ENCODE measurements around the gene RAVER1. TPM values are rescaled to one million over a fixed set of nuclear protein-coding genes. Genes with fewer than 3 reads are reported as not detected.
A peak's percentile ranks its signal among the peaks of the same experiment; 100 is the strongest.
"Not testable (repeated sequence)": the region's sequence is repeated elsewhere in the genome, so short reads cannot be mapped to it uniquely, and the experiment has no call there.

The RAVER1 gene
- total RNA-seq, 2 experiments from 2014 or later: 83.7 to 90.8 TPM

DNA sequence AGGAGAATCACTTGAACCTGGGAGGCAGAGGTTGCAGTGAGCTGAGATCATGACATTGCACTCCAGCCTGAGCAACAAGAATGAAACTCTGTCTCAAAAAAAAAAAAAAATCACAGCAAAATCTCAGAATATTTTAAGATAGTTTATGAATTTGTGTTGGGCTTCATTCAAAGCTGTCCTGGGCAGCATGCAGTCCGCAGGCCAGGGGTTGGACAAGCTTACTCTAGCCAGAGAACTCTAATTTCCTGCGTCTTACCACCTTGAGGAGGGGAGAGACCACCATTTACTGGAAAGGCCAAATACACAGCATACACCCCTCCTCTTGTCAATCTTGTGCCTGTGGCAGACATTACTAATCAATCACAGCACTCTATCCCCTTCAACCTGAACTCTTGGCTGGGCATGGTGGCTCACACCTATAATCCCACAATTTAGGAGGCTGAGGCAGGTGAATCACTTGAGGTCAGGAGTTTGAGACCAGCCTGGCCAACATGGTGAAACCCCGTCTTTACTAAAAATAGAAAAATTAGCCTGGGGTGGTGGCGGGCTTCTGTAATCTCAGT, 33.7 kb upstream of the RAVER1 start:
- H3K4me1 Mint-ChIP-seq; H3K27ac Mint-ChIP-seq; H3K9me3 Mint-ChIP-seq (ENCODE audit: low read depth); ATAC-seq; H3K27me3 Mint-ChIP-seq; H3K4me3 Mint-ChIP-seq; DNase-seq; intact Hi-C loops (cut with DNase I, micrococcal nuclease): not testable (repeated sequence)
- ChIA-PET POLR2A (interaction anchor here (0.6 kb wide), 2 partner anchors 180 to 265 kb away, joined by 3 to 4 read pairs; no protein-coding TSS in a partner anchor), CTCF (interaction anchor here (2.3 kb wide), 1 partner anchor 22 kb away, joined by 8 read pairs; no protein-coding TSS in a partner anchor)
- H3K36me3 Mint-ChIP-seq (ENCODE audit: low read depth): peaks cover 38% of the 10 kb centered on the region

- no peaks in the 10 kb centered on the region for H3K4me1 Mint-ChIP-seq
- no peak overlapping the region for H3K4me3 Mint-ChIP-seq
- POLR2A ChIA-PET: no interaction called here
- H3K27ac Mint-ChIP-seq: no peak overlapping the region
- intact Hi-C loops (cut with DNase I, micrococcal nuclease): no loop called here
- no peak for ATAC-seq
- CTCF ChIA-PET: no interaction called here
- DNase-seq: no peak
- H3K36me3 Mint-ChIP-seq (ENCODE audit: low read depth): peaks cover 42% of the 10 kb centered on the region
- H3K9me3 Mint-ChIP-seq (ENCODE audit: low read depth): no peaks in the 10 kb centered on the region
- no peaks in the 10 kb centered on the region for H3K27me3 Mint-ChIP-seq
Measured at GRCh38 chr19:10365518-10365917, 32.2 kb upstream of the RAVER1 start.

- Mint-ChIP-seq H3K27me3 (no peaks in the 10 kb centered on the region), H3K9me3 (ENCODE audit: low read depth) (no peaks in the 10 kb centered on the region), H3K4me1 (no peaks in the 10 kb centered on the region), H3K4me3 (no peak overlapping the region), H3K36me3 (ENCODE audit: low read depth) (peaks cover 42% of the 10 kb centered on the region), H3K27ac (no peak overlapping the region)
- ChIA-PET POLR2A (no interaction called here), CTCF (no interaction called here)
- intact Hi-C loops (cut with DNase I, micrococcal nuclease): no loop called here
- DNase-seq: no peak
- ATAC-seq: no peak
Measured at GRCh38 chr19:10364644-10365043, 31.3 kb upstream of the RAVER1 start.

DNA sequence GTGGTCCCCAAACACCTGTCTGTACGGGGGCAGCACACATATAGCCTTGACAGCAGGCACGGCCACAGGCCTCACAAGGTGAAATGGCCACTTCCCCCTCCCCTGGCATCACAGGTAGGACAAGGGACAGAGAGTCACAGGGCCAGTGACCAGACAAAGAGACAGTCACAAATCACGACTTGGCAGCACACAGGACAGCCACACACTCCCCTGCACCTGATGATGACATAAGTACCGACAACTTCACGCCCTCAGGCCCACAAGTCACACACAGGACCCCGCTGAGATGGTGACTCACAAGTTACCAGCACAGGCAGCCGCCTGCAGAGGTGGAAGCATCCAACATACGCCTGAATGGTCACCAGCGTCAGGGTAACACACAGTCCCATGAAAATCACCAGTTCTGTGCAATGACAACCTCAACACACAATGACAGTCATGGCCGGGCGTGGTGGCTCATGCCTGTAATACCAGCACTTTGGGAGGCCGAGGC, 30.5 kb upstream of the RAVER1 start:
- ChIA-PET CTCF (no interaction called here), POLR2A (no interaction called here)
- H3K9me3 Mint-ChIP-seq (ENCODE audit: low read depth): no peaks in the 10 kb centered on the region
- no peak for DNase-seq
- intact Hi-C loops (cut with DNase I, micrococcal nuclease): no loop called here
- no peak overlapping the region for H3K27ac Mint-ChIP-seq
- H3K4me3 Mint-ChIP-seq: no peak overlapping the region
- no peaks in the 10 kb centered on the region for H3K27me3 Mint-ChIP-seq
- H3K36me3 Mint-ChIP-seq (ENCODE audit: low read depth): peaks cover 37% of the 10 kb centered on the region
- peak; percentile 12 for ATAC-seq
- H3K4me1 Mint-ChIP-seq: no peaks in the 10 kb centered on the region

- intact Hi-C loops (cut with DNase I, micrococcal nuclease): no loop called here
- ATAC-seq (no peak), DNase-seq (no peak)
- H3K9me3 Mint-ChIP-seq (ENCODE audit: low read depth): no peaks in the 10 kb centered on the region
- H3K27ac Mint-ChIP-seq: no peak overlapping the region
- CTCF ChIA-PET: no interaction called here
- no peak overlapping the region for H3K4me3 Mint-ChIP-seq
- POLR2A ChIA-PET: no interaction called here
- no peaks in the 10 kb centered on the region for H3K4me1 Mint-ChIP-seq
- H3K27me3 Mint-ChIP-seq: no peaks in the 10 kb centered on the region
- H3K36me3 Mint-ChIP-seq (ENCODE audit: low read depth): peaks cover 34% of the 10 kb centered on the region
Measured at GRCh38 chr19:10362259-10362658, 28.9 kb upstream of the RAVER1 start.

- CTCF ChIA-PET: no interaction called here
- Mint-ChIP-seq H3K27me3 (no peaks in the 10 kb centered on the region), H3K27ac (no peak overlapping the region), H3K4me3 (no peak overlapping the region), H3K4me1 (no peaks in the 10 kb centered on the region), H3K9me3 (ENCODE audit: low read depth) (no peaks in the 10 kb centered on the region), H3K36me3 (ENCODE audit: low read depth) (peaks cover 29% of the 10 kb centered on the region)
- POLR2A ChIA-PET: no interaction called here
- ATAC-seq: no peak
- no peak for DNase-seq
- intact Hi-C loops (cut with DNase I, micrococcal nuclease): no loop called here
Measured at GRCh38 chr19:10361569-10362011, 28.3 kb upstream of the RAVER1 start.

GRCh38 chr19:10356431-10356830, 23.1 kb upstream of the RAVER1 start:
- no peak overlapping the region for H3K27ac Mint-ChIP-seq
- POLR2A ChIA-PET: no interaction called here

DNA sequence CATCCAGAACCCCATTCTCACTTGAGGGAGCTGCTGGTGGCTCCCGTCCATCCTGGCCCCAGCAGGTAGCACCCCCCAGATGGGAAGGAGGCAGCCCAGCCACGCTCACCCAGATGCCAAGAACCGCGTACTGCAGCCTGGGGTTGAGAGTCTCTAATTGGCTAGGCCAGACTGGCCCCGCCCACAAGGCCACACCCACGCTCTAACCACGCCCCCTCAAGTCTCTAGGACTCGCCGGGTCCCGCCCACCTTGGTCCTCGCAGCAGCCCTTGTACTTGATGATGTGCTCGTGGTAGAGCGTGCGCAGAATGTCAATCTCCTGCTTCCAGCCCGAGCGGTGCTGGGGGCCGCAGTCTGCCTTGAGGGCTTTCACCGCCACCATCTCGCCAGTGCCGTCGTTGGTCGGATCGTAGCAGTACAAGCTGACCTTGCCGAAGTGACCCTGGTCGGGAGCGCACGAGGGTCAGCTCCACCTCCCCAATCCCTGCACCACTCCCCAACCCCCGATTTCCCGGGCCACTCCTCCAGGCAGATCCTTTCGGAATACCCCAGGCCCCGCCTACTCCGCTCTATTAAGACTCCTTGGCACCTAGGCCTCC, 20.6 kb upstream of the RAVER1 start:
- POLR2A ChIA-PET: no interaction called here
- Mint-ChIP-seq H3K4me1 (no peaks in the 10 kb centered on the region), H3K36me3 (ENCODE audit: low read depth) (peaks cover 36% of the 10 kb centered on the region), H3K9me3 (ENCODE audit: low read depth) (no peaks in the 10 kb centered on the region), H3K4me3 (no peak overlapping the region), H3K27ac (no peak overlapping the region), H3K27me3 (no peaks in the 10 kb centered on the region)
- peak; percentile 78 for ATAC-seq
- CTCF ChIA-PET: interaction anchor here (0.5 kb wide), 1 partner anchor 83 kb away, joined by 3 read pairs; the partner anchor contains the start of gene ICAM1
- intact Hi-C loops (cut with DNase I, micrococcal nuclease): no loop called here
- peak; percentile 75 for DNase-seq

More at GRCh38 chr19:10356431-10356830, 23.1 kb upstream of the RAVER1 start:
- DNase-seq (no peak), ATAC-seq (no peak)
- H3K4me1 Mint-ChIP-seq: no peaks in the 10 kb centered on the region
- no peaks in the 10 kb centered on the region for H3K9me3 Mint-ChIP-seq (ENCODE audit: low read depth)
- intact Hi-C loops (cut with DNase I, micrococcal nuclease): no loop called here
- CTCF ChIA-PET: interaction anchor here (0.6 to 1.2 kb wide), 3 partner anchors 13 to 127 kb away, joined by 3 to 4 read pairs (median 3); no protein-coding TSS in a partner anchor
- H3K36me3 Mint-ChIP-seq (ENCODE audit: low read depth): peaks cover 38% of the 10 kb centered on the region
- H3K4me3 Mint-ChIP-seq: no peak overlapping the region
- no peaks in the 10 kb centered on the region for H3K27me3 Mint-ChIP-seq

DNA sequence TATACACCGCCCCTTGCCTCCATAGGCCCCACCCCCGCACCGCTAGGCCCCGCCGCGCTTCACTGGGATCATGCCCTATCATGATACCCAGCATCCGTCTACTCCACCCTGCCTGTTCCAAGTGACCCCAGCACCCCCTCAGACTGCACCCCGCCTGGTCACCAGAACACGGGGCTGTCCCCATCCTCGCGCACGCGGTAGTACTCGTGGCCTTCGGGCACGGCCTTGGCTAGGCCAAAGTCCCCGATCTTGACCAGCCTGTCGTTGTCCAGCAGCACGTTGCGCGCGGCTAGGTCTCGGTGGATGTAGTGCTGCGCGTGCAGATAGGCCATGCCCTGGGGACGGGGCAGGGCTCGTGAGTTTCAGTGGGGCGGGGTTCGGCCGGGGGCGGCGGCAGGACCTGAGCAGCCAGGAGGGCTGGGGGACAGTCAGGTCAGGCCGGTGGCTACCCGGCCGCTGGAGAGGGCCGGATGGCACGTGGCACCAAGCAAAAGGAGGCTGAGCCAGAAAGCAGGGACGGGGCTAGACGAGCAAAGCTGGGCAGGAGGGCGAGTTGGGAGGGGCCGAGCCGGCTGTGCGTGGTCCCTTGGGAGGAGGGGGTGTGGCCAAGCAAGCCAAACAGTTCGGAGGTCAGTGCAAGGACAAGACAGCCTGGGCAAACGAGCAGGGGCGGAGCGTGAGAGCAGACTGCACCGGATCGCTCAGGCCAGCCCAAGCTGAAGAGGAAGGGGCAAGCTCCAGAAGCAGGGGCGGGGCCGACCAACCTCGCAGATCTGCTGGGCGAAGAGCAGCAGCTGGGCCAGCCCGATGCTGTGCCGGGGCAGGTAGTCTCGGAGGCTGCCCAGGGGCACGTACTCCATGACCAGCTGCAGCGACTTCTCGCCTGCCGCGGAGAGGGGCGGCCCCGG, 19.7 kb upstream of the RAVER1 start:
- POLR2A ChIA-PET: no interaction called here
- Mint-ChIP-seq H3K4me3 (no peak overlapping the region), H3K4me1 (no peaks in the 10 kb centered on the region), H3K9me3 (ENCODE audit: low read depth) (no peaks in the 10 kb centered on the region), H3K27me3 (no peaks in the 10 kb centered on the region), H3K27ac (no peak overlapping the region), H3K36me3 (ENCODE audit: low read depth) (peaks cover 34% of the 10 kb centered on the region)
- ATAC-seq (no peak), DNase-seq (no peak)
- intact Hi-C loops (cut with DNase I, micrococcal nuclease): no loop called here
- CTCF ChIA-PET: no interaction called here

DNA sequence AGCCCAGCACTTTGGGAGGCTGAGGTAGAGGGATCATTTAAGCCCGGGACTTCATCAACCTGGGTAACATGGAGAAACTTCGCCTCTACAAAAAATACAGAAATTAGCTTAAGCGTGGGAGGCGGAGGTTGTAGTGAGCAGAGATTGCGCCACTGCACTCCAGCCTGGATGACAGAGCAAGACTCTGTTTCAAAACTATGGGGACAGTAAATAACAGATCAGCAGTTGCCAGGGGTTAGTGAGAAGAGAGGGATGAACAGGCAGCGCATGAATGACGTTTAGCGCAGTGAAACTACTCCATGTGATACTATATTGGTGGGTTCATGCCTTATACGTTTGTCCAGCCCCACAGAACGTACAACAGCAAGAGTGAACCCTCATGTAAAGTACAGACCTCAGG, 13.2 kb upstream of the RAVER1 start:
- no peak for DNase-seq
- peaks cover 6% of the 10 kb centered on the region for H3K36me3 Mint-ChIP-seq (ENCODE audit: low read depth)
- ATAC-seq: no peak
- H3K4me3 Mint-ChIP-seq: no peak overlapping the region
- no peaks in the 10 kb centered on the region for H3K4me1 Mint-ChIP-seq
- ChIA-PET CTCF (no interaction called here), POLR2A (interaction anchor here (0.7 kb wide), 1 partner anchor 16 kb away, joined by 4 read pairs; no protein-coding TSS in a partner anchor)
- H3K27me3 Mint-ChIP-seq: no peaks in the 10 kb centered on the region
- H3K9me3 Mint-ChIP-seq (ENCODE audit: low read depth): no peaks in the 10 kb centered on the region
- intact Hi-C loops (cut with DNase I, micrococcal nuclease): no loop called here
- H3K27ac Mint-ChIP-seq: no peak overlapping the region

- intact Hi-C loops (cut with DNase I, micrococcal nuclease): no loop called here
- H3K4me3 Mint-ChIP-seq: no peak overlapping the region
- no peak overlapping the region for H3K27ac Mint-ChIP-seq
- ATAC-seq: no peak
- DNase-seq: no peak
- H3K27me3 Mint-ChIP-seq: no peaks in the 10 kb centered on the region
- CTCF ChIA-PET: interaction anchor here (0.6 kb wide), 1 partner anchor 409 kb away, joined by 3 read pairs; no protein-coding TSS in a partner anchor
- H3K4me1 Mint-ChIP-seq: peaks cover 7% of the 10 kb centered on the region
- H3K36me3 Mint-ChIP-seq (ENCODE audit: low read depth): no peaks in the 10 kb centered on the region
- no peaks in the 10 kb centered on the region for H3K9me3 Mint-ChIP-seq (ENCODE audit: low read depth)
- POLR2A ChIA-PET: interaction anchor here (0.6 kb wide), 1 partner anchor 69 kb away, joined by 3 read pairs; no protein-coding TSS in a partner anchor
Measured at GRCh38 chr19:10344780-10345179, 11.5 kb upstream of the RAVER1 start.

Data from activated CD4-positive, alpha-beta T cell treated with anti-CD3 and anti-CD28 coated beads for 36 hours (primary cell).